ENCODE data around the gene CACNA1C.

Gene CACNA1C

DNA sequence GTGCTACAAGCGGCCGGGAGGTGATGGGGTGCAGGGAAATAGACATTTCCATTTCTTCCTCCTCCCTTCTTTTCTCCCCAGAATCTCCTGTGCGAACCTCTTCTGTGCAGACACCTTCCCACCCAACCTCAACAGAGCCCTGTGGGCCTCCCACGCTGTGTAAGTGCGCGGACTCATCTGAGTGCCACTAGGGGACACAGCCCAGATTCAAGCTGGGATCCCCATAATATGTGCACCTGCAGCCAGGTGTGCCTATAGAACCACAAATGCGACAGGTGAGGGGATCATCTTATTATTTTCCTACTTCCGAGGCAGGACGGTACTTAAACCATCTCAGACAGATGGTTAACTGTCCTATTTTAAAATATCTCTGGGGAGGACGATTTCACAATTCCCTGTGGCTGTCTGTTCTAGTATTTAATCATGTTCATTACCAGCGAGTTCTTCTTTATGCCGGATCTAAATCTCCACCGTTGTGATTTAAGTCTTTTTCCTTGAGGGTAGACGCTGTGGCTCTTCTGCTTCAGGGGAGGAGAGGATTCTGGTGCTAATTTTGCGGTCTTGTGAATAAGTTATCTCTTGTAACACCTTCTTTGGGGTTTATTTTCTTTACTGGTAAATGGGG is 17.2 kb upstream of the CACNA1C start:
- no peak for DNase-seq

- no peak for DNase-seq
Observed at GRCh38 chr12:2039034-2039433, 13.8 kb upstream of the CACNA1C start.

GRCh38 chr12:2043054-2043453 is 9.7 kb upstream of the CACNA1C start:
- DNase-seq: no peak

GRCh38 chr12:2044165-2044564 is 8.6 kb upstream of the CACNA1C start:
- no peak for DNase-seq

DNA sequence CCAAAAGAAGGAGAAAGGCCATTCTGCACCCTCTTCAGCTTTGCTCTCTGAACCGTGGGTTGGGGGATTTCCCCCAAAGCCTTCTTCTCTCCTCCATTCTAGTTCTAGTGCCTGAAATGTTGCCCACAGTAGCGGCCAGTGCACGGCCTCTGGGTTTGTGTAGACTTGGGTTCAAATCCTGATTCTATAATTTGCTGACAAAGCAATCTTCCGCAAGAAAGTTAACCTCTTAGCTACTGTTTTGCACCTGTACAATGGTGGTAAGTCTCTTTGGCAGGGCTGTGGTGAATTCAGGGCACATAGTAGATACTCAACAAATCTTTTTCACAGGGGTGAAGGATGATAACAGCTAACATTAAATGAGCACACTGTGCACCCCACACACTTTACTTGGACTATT is 5.8 kb upstream of the CACNA1C start:
- DNase-seq: no peak

GRCh38 chr12:2047752-2048151 is 5.0 kb upstream of the CACNA1C start:
- no peak for DNase-seq

- DNase-seq: no peak
Observed at GRCh38 chr12:2049604-2050540, 2.9 kb upstream of the CACNA1C start.

GRCh38 chr12:2051700-2052621 is 826 bp upstream of the CACNA1C start:
- no peak for DNase-seq

DNA sequence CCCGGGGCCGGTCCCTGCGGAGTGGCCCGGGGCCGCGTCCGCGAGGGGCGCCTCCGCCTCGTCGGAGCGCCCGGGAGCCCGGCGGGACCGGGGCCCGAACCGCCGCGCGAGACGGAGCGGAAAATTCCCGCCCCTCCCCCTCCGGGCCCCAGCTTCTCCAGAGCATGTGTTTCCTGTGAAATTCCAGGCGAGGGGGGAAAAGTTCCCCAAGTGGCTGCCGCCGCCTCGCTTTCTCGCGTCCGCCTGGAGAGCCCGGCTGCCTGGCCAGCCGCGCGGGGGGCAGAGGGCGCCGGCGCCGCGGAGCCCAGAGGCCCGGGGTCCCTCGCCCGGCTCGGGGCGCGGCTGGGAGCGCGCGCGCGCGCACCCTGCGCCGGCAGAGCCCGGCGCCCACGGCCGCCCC is 904 bp downstream of the CACNA1C start:
- DNase-seq: no peak

DNA sequence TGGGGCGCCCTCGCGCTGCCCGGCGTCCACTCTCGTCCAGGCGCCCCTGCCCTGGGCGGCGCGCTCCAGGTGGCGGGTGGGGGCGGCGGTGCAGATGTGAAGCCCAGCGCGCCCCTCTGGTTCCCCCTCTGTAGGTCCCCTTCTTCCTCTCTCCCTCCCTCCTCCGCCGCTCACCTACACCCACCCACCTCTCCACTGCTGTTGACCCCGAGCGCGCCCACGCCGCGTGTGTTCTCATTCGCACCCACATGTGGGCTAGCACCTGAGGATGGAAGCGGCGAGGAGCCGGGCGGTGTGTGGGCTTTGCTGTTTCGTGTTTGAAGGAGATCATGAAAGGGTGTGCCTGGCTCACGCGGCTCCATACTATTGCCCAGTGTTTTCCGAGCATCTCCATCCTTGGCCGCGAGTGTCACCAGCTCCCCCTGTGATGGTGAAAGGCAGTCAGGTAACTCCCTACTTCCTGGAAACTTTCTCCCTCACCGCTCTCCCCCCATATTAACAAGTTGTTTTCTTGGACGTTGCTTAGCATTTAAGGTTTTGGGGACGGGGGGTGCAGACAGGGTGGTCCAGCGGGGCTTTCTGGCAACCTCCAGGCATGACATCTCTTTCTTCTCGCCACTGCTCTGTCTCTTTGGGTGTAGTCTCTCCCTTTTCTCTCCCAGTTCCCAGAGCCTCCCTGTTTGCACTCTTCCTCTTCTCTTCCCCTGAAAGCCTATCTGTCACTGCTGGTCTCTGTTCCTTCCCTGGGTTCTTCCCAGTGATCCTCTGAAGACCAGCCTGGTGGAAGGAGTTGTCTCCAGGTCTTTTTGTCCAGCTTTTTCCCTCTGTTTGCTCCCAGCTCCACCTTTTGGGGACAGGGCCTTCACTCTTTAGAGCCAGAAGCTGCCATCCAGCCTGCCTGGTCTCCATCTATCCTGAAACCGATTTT is 1.6 kb downstream of the CACNA1C start:
- DNase-seq: no peak

DNA sequence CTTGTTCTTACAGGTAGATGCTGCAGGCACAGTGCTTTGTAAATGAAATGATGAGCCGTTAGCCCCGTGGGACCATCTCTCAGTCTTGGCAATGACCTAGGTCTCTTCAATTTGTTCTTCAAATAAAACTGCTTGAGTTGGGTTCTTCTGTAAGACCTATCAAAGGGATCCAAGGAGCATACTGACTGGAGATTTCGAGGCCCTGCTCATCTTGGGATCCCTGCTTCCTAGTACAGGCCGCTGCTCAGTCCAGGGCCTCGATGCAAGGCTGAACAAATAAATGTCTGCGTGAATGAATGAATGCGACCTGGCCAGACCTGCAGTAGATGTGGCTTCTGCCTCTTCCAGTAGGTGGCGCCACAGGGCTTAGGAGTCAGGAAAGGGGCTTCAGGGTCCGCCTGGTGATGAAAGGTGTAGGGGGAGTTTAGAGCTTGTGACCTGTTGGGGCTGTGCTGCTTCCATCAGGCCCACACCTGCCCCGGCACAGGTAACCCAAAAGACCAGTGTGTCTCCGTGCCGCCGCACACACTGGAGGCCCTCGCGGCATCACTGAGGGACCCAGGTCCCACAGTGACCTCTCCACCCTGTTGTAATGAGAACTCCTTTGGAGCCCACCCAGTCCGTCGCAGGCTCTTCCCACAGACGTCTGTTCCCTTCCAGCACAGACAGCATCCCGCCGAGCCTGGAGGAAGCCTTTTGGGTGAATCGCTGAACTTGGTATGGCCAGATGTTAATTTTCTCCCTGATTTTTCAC is 4.4 kb downstream of the CACNA1C start:
- no peak for DNase-seq

- DNase-seq: no peak
Observed at GRCh38 chr12:2057795-2058408, 5.1 kb downstream of the CACNA1C start.

GRCh38 chr12:2058837-2059236 is 6.0 kb downstream of the CACNA1C start:
- no peak for DNase-seq

DNA sequence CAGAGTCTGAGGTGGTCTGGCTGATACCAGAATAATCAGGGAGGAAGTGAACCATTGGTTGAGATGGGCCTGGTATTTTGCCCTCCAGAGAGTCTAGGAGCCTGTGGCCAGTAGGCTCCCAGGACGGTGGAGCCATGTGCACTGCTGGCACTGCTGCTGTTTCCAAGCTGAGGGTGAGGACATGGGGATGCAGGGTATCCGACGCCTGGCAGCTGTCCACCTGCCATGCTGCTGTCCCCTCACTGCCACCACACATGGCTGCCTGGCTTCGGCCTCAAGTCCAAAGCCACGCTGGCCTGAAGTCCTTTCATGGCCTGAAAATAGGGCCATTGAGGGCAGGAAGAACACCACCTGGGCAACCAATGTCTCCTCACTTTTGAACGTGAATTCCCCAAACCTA is 8.6 kb downstream of the CACNA1C start:
- no peak for DNase-seq

- DNase-seq: no peak
Observed at GRCh38 chr12:2064071-2064507, 11.3 kb downstream of the CACNA1C start.

DNA sequence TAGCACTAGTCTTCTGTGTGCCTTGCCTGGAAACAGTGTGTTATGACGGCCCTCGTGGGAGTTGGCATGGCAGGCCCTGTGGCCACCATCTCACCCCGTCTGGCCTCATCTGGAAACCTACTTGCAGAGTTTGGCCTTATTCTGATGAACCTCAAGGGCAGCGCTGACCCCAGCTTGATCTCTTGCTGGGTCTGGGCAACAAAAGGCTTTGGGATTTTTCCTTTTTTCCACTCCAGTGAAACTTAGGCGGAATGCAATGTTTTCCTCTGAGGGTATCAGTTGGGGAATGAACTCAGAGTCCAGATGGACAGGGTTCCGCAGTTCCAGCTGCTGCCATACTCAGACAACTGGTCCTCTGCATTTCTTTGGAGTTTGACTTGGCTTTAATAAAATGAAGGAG is 15.9 kb downstream of the CACNA1C start:
- no peak for DNase-seq

- DNase-seq: no peak
Observed at GRCh38 chr12:2070440-2071045, 17.8 kb downstream of the CACNA1C start.

DNA sequence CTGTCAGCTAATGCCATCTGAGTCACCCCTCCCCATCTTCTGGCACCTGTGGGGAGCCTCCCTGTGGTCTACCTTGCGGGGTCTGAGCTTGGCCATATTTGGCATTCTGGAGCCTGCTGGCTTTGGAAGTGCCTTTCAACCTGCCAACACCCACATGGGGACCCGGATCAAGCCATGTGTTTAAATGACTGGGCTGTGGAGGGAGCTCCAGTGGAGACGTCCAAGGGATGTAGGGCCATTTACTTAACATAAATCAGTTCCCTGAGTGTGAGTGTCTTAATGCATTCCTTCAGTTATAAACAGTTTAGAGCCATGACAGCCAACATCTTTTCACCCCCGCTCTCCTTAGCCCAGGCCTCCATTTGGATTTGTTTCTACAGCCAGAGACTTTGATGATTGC is 22.0 kb downstream of the CACNA1C start:
- DNase-seq: no peak

DNA sequence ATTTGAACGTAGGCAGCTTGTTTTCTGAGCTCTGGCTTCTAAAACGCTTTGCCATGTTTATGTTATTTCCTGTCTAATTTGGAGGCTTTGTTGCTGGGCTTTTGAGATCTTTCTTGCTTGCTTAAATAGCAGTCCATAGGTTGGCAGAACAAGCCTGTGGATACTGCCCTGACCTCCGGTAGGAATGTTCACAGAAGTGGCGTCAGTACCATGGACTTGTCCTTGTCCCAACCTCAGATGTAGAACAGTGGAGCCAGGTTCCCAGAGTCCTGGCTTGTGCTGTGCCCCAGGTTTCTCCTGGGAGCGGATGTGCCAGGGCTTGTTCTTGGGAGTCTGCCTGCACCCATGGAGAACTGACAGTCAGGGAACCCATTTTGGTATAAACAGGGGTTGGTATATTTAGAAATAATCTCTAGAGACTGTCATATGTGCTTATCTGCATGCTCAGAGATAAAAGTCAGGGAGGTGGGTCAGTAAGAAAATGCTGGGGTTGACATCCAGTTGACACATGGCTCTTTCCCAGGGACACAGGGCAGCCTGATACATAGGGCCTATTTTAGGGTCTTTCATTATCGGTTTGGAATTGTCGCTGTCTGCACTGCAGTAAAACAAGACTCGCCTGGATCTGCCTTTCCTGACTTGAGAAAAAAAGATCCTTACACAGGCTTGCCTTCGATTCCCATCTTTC is 22.9 kb downstream of the CACNA1C start:
- DNase-seq: no peak

DNA sequence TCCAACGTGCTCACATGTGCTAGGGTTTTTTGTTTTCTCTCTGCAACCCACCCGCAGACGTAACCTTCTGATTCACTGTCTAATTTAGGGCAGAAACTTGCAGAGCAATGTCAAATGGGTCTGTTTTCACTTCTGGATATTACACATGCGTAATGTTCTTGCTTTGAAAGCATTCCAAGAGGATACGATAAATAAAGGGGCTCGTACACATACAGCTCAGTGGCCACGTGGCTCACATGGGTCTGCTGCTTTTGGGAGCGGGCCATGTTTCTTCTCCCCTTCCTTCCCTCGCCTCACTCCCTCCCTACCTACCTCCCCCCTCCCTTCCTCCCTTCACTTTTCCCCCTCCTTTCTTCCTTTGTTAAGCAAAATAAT is 23.4 kb downstream of the CACNA1C start:
- no peak for DNase-seq
